ENCODE measurements around the gene LYPD6B.

Gene LYPD6B

DNA sequence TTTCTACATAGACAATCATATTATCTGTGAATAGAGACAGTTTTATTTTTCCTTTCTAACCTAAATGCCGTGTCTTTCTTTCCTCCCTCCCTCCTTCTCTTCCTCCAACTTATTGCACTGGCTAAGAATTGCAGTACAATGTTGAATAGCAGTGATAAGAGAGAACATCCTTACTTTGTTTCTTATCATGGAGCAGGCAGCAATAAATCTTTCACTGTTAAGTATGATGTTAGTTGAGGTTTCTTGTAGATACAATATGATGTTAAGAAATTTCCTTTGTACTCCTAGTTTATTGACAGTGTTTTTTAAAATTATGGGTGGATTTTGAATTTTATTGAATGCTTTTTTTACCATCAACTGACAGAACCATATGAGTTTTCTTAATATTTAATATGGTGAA is 6.0 kb downstream of the LYPD6B start:
- no peak for DNase-seq

DNA sequence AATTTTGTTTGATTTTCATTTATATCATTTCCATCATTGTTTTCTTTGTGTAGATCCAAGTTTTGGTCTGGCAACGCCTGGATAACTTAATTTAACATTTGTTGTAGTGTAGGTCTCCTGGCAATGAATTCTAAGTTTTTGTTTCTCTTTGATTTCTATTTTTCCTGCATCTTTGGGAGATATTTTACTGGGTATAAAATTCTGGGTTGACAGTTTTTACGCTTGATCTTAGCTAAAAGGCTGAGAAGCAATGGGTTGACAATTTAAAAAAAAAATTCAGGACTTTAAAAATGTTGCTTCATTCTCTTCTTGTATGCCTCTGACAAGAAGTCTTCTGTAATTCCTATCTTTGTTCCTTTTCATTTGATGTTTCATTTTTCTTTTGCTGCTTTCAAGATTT is 8.6 kb downstream of the LYPD6B start:
- DNase-seq = no peak

GRCh38 chr2:149049142-149049541 is 10.6 kb downstream of the LYPD6B start:
- no peak for DNase-seq

- no peak for DNase-seq
Observed at GRCh38 chr2:149050188-149050587, 11.7 kb downstream of the LYPD6B start.

DNA sequence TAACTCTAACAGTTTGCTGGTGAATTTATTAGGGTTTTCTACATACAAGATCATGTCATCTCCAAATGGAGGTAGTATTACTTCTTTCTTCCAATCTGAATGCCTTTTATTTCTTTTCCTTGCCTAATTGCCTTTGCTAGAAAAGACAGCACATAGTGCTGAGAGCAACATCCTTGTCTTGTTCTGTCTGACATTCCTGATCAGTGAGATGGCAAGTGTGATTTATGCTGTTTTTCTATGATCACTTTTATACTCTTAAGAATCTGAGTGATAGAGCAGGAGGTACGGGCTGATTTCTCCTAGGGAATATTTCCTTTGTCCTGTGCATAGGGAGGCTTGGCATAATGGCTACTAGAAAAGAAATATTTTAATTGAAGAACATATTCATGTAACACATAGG is 17.3 kb downstream of the LYPD6B start:
- no peak for DNase-seq

GRCh38 chr2:149056541-149057255 is 18.2 kb downstream of the LYPD6B start:
- DNase-seq = no peak

GRCh38 chr2:149057401-149057800 is 18.9 kb downstream of the LYPD6B start:
- no peak for DNase-seq

GRCh38 chr2:149058936-149059335 is 20.4 kb downstream of the LYPD6B start:
- no peak for DNase-seq

DNA sequence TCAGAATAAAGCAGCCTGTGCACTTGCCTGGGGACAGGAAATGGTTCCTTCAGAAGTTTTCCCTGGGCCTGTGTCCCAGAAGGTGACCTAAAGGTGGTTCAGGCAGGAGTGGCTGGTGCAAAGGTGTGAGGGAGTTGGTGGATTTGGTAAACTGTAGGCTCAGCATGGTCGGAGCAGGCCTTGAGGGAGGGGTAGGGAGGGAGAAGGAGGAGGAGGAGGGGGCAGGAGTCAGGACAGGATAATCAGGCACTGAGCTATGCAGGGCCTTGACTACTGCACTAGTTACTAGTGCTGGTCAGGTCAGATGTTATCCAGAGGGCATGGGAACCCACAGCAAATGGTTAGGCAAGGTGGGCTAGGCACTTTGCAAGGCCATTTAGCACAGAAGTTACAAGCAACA is 21.3 kb downstream of the LYPD6B start:
- DNase-seq = no peak

- DNase-seq = no peak
Observed at GRCh38 chr2:149061133-149061745, 22.7 kb downstream of the LYPD6B start.

GRCh38 chr2:149062531-149062930 is 24.0 kb downstream of the LYPD6B start:
- no peak for DNase-seq

DNA sequence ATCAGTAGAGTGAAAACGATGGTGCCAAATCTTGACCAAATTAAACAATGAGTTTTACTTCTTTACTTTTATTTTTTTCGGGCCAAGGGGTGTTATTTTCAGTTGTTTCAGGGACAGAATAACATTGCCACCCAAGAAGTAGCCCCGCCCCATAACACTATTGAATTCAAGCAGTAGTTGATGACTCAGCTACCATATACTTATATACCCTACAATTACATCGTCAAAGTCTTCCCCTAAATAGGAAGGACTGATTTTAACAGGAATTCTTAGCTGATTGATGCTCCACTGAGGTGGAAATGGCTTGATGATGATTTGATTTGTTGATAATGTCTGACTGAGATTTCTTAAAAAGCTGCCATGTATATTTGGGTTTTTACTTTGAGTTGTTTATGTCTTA is 24.7 kb downstream of the LYPD6B start:
- DNase-seq = no peak

- DNase-seq = no peak
Observed at GRCh38 chr2:149064365-149064841, 25.9 kb downstream of the LYPD6B start.

DNA sequence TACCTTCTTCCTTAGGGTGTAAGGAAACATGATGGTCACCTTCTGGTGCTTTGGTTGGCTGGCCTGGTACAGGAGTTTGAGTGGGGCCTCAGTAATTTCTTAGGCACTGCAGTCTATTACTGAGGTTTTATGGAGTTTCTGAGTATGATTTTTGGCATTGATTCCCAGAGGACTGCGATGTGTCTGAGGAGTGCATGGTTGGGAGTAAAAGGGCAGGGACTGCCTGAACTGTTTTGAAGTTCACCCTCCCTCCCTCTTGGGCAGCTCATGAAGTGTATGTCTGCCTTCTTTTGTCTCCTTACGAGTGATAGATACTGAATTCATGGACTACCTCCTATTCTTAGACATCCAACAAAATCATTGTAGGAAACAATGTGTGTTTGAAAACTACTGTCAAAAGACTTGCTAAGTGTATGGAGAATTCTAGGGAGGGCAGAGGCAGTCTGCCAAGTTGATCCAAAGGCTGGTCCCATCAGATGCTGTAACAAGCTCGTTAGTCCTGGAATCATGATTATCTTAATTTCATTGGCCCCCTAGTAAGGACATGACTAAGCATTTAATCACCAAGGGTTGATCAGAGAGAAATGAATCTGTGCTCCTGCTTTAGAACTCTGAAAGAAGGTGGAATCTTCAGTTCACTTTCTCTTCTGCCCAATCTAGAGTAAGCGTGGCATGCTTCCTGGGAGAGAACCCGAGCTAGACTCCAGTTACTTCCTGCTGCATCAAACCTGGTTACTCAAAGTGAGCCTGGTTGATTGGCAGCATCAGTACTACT is 26.5 kb downstream of the LYPD6B start:
- no peak for DNase-seq

GRCh38 chr2:149068225-149068995 is 29.9 kb downstream of the LYPD6B start:
- no peak for DNase-seq

DNA sequence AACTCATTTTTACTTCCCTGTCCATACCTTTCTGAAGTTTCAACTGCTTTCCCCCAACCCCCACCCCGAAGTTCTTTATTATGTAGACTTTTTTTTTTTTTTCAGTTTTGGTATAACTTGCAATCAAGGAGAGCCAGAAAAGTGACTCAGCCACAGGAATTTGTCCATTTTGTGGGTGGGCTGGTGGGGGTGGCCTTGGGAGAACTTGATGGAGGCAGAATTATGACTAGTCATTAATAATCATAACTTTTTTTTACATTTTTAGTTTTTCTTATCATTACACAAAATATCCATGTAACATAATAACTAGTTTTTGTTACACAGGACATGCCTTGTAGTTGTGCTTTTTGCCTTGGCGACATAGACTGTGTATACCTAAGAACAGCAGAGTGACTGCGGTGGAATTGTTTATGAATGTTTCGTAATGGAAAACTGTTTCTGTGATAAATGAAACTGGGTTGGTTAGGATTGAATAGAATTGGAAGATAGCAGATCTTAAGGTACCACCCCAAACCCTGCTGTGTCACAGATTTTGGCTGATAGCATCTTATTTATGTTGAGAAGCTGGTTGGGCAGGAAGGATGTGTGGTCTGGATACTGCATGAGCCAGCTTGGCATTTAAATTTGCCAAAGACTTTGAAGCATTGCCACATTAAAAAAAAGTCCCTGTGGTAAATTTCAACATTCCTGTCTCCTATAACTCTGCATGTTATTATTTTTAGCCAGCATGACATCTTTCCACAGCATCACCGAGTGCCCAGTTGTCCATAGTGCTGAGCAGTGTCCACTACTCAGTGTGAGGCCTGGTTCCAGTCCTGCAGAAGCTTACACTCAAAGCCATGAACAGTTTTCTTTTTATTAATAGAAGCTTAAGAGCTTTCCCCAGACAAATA is 30.7 kb downstream of the LYPD6B start:
- peak; percentile 22 for DNase-seq

- no peak for DNase-seq
Observed at GRCh38 chr2:149070681-149071320, 32.3 kb downstream of the LYPD6B start.

DNA sequence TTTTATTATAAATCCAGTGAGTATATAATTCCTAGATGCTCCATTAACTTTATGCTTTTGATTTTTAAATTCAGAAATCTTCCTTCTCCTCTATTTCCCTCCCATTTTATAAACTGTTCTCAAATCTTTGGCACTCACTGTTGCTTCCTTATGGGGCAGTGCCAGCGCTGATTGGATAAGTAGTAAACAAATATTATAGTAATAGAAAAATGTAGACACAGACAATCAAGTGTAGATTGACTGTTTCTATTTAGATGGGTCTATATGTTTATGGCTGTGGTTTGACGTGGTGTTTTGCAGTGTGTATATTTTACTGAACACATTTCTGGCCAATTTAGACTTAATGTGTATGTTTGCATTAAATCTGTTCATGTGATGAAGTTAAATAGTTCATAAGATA is 36.6 kb downstream of the LYPD6B start:
- no peak for DNase-seq

DNA sequence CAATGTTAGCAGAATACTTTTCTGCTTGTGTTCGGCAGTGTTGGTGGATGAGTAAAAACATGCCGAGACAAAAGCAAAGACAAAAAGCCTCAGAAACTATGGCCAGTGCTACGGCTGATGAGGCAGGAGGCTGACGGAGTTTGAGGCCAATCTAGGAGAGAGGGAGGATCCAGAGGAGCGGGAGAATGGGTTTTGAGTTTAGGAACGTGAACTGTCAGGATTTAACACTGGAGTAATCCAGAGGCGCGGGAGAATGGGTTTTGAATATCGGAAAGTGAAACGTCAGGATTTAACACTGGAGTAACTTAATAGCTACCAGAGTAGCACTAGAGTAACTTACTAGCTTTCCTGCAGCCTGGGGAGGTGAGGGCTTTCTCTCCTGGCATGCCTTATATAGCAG is 37.4 kb downstream of the LYPD6B start:
- DNase-seq = no peak

DNA sequence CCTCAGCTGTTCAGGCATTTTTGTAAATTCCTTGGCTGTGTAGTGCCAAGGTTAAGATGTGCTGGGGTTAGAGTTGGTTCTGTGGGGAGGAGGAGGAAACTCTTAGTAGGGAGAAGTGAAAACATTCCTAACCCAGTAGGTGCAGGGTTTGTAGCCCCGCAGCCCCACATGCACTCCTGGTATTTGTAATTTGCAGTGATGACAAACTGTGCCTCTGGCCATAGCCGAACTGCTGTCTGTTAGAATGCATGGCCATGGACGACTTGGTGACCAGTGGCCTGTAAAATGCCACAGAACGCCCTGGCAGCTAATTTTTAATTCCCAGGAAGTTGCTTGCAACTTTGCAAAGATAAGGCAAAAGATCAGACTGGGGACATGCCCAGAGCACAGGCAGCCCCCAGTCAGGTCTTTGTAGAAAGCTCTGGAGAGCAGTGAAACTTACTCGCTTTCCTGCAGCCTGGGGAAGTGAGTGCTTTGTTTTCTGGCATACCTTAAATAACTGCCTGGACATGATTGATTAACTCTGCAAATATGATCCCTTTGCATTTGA is 38.4 kb downstream of the LYPD6B start:
- no peak for DNase-seq

GRCh38 chr2:149077861-149078260 is 39.4 kb downstream of the LYPD6B start:
- no peak for DNase-seq

Data from activated naive CD4-positive, alpha-beta T cell treated with Interleukin-2 at 50 U/mL for 16 hours (primary cell).